Activated CD4-positive, CD25-positive, alpha-beta regulatory T cell treated with anti-CD3 and anti-CD28 coated beads, Interleukin-2, amount 50 U/mL, for 72 hours (primary cell): Measurements from ENCODE around the gene SP100.
A peak's percentile ranks its signal among the peaks of the same experiment; 100 is the strongest.
"Not testable (repeated sequence)": the region's sequence is repeated elsewhere in the genome, so short reads cannot be mapped to it uniquely, and the experiment has no call there.

Experiments used
- DNase-seq: peaks from one replicate; pipeline ENCODE4 v3.0.0; 2021

Gene SP100

DNA sequence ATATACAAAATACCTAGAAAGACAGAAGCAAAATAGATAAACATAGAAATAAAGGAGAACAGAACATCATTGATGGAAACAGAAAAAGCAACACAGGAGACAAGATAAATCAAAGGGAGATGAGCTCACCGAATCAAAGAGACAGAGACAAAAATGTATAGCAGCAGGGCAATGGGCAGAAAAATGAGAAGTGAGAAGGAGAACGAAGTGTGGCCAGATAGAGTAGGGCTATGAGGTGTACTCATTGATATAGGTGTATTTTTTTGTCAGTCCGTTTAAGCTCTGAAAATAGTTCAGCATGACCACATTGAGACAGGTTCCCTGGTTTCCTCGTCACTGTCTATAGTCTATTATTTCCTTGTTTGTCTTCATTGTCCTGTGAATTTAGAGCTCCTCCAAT, 55.1 kb downstream of the SP100 start:
- DNase-seq, result no peak

DNA sequence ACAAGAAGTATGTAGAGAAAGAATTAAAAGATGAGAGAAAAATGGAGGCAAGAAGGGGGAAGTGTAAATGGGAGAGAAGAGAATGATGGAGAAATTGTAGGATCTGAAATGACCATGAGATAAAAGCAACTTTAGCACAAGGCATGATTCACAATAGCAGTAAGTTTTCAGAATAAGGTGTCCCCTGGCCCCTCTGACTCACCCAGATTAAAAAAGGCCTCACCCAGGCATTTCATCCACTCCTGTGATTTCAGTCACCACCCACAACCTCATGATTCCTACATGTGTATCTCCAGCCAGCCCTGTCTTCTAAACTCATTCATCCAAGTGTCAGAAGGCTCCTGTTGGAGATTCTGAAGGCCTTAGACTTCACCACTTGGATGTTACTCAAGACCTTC, 56.6 kb downstream of the SP100 start:
- DNase-seq, result no peak

DNA sequence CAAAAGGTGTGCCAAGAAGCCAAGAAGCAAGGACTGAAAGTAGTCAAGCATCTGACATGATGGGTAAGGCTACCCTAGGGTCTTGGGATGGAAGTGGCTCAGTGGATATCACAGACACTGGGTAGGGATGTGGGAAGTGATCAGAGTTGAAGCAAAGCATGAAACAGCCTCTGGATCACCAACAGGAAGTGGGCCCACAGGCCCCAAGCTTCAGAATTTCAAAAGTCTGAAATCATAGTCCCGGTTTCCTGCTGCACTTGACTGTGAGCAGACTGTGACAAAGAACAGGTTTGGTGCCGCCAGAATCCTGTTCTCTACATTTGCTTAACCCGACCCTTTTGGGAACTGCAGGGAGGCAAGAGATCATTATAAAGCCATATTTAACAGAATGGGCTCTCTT, 57.4 kb downstream of the SP100 start:
- DNase-seq, result no peak

DNA sequence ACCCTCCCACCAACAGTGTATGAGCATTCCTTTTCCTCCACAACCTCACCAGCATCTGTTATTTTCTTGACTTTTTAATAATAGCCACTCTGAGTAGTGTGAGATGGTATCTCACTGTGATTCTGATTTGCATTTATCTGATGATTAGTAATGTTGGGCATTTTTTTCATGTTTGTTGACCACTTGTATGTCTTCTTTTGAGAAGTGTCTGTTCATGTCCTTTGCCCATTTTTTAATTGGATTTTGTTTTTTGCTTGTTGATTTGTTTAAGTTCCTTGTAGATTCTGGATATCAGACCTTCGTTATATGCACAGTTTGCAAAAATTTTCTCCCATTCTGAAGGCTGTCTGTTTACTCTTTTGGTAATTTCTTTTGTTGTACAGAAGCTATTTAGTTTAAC, 59.1 kb downstream of the SP100 start:
- no peak for DNase-seq

DNA sequence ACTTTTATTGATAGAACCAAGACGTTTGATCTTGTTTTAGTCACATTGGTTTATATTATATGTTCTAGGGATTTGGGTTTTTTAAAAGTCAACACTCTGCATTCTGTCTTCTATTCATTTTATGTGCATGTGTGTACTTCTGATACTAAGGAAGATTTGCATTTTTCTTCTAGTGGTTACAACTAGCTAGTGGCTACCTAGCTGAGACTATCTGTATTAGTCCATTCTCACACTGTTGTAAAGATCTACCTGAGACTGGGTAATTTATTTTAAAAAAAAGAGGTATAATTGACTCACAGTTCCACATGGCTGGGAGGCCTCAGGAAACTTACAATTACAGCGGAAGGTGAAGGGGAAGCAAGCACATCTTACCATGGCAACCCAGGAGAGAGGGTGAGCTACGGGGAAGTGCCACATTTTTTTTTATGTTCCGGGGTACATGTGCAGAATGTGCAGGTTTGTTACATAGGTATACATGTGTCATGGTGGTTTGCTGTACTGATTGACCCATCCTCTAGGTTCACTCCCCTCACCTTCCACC, 69.9 kb downstream of the SP100 start:
- no peak for DNase-seq

DNA sequence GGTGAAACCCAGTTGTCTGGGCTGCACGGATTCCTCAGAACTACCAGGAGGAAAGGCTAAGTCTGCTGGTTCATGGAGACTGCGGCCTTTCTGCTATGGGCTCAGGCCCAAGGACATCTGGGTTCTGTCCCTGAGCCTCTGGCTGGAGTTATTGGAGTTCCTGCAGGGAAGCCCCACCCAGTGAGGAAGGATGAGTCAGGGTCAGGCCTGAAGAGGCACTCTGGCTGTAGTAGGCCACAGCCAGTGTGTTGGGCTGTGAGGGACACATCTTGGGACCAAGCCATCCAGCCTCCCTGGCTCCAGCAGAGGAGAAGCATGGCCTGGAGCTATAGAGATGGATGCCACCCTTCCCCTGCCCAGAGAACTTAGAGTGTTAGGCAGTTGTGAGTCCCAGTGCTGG, 75.2 kb downstream of the SP100 start:
- not testable (repeated sequence) for DNase-seq

DNA sequence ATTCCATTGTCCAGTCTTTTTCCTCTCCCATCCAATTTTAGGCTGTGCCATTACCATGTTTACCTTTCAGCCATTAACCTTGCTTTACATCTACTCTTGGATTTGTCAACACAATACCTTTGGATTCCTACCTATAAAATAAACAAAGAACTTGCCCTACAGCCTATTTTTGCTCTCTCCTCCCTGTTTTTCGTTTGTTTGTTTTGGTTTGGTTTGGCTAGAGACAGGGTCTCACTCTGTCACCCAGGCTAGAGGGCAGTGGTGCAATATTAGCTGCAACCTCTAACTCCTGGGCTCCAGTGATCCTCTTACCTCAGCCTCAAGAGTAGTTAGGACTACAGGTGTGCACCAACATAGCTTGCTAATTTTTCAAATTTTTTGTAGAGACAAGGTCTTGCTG, 76.1 kb downstream of the SP100 start:
- DNase-seq, result no peak

DNA sequence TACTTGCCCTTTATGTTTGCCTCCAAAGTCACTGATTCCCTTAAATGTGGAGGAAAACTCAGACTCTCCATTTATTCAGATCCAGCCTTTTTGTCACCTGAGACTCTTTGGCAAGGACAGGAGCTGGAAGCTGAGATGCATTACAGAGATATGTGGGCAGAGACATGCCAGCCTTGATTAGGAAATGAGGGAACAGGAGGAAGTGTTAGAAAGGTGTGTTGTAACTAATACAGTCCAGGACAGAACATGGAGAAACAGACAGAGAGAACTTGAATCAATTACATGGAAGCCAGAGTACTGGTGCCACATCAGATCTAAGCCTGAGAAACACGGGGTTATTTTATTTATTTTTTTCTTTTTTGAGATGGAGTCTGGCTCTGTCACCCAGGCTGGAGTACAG, 79.0 kb downstream of the SP100 start:
- DNase-seq, result no peak

DNA sequence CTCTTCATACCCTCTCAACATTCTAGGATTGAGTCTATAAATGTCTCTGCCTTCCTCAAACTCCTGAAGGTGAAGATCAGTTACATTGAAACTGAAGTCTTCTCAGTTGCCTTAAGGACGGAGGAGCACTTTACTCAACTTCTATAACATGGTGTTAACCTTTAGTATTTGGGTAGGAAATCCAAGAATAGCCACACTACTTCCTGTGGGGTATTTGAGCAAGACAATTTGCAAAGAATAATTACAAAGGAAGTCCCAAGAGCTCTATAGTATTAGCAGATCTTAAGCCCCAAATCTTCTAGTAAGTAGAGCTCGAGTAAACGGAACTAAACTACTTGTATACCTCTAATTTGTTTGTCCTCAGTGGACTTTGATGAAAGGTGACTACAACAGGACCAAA, 80.9 kb downstream of the SP100 start:
- DNase-seq, result no peak

DNA sequence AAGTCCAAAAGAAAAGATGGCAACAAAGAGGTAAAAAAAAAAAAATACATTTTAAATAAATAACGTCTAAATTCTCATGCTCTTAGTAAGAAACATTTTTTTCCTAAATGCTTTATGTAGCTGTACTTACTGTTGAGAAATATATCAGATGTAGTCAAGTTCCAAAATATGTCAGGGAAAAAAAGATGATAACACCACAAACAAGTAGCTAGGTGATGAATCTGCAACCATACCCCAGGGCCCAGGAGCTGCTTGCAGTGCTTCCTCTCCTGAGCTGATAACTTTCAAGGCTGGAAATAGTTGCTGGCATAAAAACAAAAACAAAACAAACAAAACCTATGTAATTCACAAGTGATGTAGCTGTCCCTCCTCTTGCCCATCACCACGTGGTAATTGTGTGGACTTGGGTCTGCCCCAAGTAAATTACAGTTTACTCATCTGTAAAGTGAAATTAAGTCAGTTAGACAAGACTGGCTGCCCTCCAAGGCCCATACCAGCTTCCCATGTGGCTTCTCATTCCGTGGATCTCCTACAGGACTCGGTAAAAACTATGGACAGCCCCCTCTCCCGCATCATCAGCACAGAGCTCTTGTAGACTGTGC, 82.6 kb downstream of the SP100 start:
- no peak for DNase-seq

DNA sequence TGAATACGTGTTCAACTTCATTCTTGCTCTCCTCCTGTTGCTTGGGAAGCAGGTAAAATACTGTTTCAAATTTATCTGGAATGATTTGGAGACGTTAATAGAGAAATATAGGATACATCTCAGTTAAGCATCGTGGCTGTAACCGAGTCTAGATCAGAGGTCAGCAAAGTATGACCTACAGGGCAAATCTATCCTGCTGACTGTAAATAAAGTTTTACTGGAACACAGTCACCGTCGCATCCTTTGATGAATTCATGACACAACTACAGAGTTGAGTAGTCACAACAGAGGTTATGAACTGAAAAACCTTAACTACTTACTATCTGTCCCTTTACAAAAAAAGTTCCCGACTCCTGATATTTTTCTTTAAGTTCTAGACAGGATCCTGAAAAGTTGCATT, 86.6 kb downstream of the SP100 start:
- DNase-seq, result no peak

DNA sequence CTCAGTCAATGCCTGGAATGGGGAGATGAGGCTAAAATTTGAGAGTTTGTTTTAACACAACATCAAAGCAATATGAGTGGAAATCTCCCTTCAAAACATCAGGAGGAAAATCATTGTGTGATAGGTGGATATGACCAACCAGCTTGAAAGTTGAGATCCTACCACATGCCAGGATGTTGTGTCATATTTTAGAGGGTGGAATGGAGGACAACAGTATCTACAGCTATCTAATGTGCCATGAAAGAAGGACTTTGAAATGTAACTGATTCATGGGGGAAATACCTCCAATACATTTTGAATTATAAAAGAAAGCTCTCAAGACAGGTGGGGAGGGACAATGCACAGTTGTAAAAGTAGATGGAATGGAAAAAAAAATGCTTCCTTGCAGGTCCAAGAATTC, 87.8 kb downstream of the SP100 start:
- DNase-seq, result no peak

DNA sequence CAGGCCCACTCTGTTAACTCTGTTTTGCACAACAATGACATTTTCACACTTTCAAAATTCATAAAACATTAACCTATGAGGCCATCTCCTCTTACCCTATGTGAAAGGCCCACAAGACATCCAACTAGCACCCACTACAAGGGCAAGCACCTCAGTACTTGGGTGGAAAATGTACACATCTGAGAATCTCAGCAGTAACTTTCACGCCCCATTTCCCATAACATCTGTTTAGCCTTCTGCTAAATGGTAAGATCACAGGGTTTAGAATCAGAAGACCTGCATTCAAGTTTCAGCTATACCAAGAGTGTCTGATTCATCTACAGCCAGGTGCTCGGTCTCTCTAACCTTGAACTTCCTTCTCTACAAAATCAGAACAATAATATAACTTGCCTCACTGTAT, 89.2 kb downstream of the SP100 start:
- no peak for DNase-seq

DNA sequence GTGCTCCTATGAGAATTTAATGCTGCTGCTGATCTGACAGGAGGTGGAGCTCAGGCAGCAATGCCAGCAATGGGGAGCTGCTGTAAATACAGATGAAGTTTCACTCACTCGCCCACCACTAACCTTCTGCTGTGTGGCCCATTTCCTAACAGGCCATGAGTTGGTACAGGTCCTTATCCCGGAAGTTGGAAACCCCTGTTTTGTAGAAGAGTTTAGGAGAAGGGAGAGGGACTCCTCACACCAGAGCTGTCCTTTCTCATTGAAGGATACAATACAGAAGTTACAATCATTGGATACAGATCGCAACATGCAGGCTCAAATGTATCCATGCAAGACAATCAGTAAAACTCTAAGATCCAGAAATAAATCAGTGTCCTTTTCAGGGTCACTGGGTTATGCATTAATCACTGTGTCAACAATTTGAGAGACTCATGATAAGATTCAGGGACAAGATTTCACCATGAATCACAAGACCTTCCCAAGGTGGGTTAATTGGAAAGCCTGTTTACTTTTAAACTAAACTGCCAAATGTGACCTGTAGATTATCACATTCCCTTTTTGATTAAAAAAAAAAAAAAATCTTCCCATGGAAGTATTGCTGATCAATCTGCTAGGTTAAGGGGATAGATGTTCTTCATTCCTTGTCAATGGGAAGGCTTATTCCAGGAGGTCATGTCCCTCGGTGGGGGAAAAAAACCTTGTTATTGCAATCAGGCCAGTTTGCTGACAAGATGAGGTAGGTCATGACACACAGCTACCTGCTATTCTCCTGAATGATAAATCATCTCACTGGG, 97.2 kb downstream of the SP100 start:
- no peak for DNase-seq

DNA sequence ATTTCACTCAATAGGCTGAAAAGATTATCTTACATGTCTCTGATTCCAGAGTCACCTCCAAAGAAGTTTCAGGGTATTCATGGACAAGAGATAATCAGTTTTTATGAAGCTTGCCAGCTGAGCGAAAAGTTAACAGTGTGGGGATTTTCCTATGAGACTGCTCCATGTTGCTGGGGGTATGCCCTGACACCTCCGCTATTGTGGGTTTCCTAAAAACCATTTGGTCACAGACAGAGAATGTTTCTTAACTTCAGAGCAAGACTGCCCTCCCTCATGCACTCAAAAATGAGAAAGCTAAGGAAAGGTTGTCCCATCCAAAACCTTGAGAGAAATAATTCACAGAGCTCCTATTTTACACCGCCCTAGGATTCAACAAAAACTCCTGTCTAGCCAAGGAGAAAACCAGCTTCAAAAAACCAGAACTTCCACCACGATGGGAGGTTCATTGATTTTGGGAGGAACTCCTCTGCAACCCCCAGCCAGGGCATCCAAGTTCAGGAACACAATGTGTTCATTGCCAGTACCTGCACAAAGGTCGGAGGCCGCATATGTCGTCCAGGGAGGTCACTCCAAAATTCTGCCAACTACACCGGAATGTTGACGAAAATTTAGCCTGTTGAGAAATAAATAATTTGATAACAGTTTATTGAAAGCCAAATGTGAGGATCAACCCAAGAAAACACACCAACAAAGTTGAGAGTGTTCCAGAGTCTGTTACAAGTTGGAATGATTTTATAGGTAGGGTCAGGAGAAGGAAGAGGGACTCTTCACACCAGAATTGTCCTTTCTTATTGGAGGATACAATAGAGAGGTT, 104.3 kb downstream of the SP100 start:
- DNase-seq, result no peak

DNA sequence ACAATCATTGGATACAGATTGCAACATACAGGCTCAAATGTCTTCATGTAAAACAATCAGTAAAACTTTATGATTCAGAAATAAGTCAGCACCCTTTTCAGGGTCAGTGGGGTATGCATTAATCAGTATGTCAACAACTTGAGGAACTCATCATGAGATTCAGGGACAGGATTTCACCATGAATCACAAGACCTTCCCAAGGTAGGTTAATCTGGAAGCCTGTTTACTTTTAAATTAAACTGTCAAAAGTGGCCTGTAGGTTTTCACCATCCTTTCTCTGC, 104.8 kb downstream of the SP100 start:
- DNase-seq, result no peak

DNA sequence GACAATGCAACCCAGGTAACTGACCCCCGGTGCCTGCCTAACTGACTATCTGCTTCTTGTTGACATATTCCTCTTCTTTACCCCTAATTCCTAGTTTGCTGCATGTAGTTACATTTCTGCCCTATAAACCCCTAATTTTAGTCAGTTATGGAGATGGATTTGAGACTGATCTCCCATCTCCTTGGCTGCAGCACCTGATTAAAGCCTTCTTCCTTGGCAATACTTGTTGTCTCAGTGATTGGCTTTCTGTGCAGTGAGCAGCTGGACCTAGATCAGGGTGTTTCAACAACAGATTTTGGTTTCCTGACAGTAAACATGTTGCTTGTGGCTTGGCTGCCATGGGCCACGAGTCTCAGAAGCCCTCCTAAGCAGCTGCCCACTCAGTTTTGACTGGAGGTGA, 105.4 kb downstream of the SP100 start:
- no peak for DNase-seq

DNA sequence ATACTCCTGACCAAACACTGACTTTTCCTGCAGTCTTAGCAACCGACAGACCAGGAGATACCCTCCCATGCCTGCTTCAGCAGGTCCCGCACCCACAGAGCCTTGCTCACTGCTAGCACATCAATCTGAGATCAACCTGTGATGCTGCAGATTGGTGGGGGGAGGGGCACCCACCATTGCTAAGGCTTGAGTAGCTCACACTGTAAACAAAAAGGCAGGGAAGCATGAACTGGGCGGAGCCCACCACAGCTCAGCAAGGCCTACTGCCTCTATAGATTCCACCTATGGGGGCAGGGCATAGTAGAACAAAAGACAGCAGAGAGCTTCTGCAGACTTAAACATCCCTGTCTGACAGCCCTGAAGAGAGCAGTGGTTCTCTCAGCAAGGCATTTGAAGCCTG, 109.7 kb downstream of the SP100 start:
- no peak for DNase-seq

DNA sequence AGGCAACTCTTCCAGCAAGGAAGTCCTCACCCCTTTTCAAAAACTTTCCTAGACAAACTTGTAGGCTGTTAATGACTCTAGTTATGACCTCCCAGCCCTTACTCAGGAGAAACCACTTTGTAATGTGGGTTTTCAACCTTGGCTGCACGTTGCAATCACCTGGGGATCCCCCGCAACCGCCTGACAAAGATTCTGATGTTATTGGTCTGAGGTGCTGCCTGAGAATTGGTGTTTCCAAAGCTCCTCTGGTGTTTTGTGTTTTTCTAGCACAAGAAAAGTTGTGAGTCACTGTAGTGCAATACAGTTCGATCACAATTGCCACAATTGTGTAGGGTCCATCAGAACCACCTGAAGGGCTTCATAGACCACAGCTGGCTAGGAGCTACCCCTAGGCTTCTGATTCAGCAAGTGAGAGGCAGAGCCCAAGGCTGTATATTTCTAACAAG, 121.6 kb downstream of the SP100 start:
- peak; percentile 39 for DNase-seq

DNA sequence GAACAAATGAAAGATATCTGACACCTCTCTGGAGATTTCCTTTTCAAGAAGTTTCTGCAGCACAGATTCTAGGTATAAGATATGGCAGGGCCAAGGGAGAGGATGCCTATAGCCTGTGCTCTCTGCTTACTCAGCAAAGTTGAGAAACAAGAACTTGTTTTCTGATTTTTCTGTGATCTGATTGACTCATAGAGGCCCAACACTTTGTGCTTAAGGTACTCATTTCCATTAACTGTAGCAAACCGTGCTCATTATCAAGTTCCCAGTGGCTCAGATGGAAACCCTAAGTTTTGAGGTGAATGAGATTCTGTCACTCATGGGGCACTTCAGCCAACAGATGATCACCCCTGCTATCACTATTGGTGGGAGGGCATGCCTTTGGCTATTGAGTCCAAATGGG, 124.3 kb downstream of the SP100 start:
- DNase-seq, result no peak

DNA sequence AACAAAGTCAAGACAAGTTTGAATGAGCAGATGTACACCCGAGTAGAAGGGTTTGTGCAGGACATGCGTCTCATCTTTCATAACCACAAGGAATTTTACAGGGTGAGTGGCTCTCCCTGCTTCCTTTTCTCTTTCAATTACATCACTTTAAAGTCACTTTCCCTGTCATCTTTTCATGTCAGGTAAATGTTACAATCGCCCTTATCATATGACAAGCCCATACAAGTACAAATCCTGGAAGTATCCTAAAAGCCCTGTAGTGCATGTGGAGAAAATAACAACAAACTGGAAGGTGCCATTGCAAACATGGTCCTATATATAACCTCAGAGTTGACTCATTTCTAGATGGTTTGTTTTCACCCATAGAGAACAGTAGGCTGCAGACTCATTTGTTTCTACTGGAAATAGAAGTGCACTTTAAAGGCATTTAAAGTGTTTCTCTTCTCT, 126.0 kb downstream of the SP100 start:
- no peak for DNase-seq

DNA sequence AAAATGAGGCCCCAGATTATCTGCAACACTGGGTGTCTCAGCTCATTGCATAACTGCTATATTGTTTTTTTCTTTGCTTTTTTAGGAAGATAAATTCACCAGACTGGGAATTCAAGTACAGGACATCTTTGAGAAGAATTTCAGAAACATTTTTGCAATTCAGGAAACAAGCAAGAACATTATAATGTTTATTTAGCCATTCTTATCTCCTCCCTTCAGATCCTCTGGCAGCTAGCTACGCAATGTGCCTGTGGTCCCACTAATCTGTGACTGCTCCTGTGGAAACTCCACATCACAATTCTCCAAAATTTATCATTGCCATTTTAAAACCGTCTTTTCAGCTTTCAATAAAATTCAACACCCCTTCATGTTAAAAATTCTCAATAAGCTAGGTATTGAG, 126.8 kb downstream of the SP100 start:
- no peak for DNase-seq

DNA sequence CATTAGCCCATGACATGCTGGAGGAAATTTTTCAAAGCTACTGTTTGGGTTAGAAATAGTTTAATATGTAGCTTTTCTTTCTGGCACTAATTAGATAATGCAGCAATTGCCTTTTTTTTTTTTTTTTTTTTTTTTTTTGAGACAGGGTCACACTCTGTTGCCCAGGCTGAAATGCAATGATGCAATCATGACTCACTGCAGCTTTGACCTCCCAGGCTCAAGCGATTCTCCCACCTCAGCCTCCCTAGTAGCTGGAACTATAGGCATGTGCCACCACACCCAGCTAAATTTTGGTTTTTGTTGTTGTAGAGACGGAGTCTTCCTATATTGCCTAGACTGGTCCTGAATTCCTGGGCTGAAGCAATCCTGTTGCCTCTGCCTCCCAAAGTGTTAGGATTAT, 136.2 kb downstream of the SP100 start:
- no peak for DNase-seq

DNA sequence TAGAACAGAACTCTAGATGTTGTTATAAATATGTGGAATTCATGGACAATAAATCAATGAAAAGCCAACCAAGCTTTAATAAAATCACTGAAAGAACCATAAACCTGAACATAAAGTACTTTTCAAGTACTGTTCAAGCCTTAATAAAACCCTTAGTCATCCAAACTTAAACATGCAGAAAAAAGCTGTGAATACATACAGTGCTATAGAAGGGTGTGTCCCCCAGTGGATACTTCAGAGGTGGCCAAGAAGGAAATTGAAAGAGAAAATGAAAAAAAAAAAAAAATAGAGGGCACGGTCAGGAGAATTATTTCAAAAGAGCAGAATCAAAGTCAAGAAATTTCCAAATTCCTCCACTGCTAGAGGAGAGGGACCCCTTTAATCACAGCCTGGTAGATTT, 141.1 kb downstream of the SP100 start:
- no peak for DNase-seq
